Hematopoietic multipotent progenitor cell treated with erythropoietin and hydrocortisone succinate and interleukin-3 and kit ligand, for 8 days (in vitro differentiated cells): Measurements from ENCODE around the gene MB21D2.
"Not testable (repeated sequence)": the region's sequence is repeated elsewhere in the genome, so short reads cannot be mapped to it uniquely, and the experiment has no call there.

ENCODE experiments used
- DNase-seq: peaks from one replicate; pipeline ENCODE4 v3.0.0-alpha.2; 2015

Gene MB21D2

DNA sequence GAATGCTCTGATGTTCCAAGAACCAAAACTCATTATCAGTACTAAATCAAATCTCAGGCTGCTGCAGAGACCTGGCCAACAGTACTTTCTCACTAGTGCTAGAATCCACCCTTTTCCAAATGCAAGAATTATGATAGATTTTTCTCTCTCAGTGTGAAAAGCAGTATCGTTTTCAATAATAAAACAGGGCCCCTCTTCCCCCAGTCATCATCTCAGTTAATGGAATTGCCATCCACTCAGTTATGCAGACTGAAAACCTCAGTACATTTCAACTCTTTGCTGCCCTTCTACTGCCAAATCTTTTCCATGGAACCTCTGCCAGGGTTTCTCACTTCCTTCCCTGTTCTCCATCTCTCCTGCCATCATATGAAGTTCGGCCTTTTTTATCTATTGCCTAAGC is 117.9 kb downstream of the MB21D2 start:
- no peak for DNase-seq

DNA sequence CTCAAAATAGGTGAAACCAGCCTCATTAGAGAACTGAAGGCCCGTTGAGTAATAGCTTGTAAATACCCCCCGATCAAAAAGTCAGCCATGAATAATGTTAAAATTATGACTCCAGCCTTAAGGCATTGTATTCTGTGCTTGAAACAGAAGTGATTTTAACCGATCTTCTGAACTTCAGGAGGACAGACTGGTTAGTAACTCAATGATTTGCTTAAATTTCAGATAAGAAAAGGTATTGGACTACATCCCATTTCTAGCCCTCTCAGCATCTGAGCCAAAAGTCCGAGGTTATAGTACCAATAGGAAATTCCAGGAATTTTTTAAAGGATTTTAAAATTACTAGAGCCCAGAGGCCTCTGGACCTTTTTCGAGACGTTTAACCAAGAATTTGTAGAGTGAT is 122.6 kb downstream of the MB21D2 start:
- no peak for DNase-seq

DNA sequence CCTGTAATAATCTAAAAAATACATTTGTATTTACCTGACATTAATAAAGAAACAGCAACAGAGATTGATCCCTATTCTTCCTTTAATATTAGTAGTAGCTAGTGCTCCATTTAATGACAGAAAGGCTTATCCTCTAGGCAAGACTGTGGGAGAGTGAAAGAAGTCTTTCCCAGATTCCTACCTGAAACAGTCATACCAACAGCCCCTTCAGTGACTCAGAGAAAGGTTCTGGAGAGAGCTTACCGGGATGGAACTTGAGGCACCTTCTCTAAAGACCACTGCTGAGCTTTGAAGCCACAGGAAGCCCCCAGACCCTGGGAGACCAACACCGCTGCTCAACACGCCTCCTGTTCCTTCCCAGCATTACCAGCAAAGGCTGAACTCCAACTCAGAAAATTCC is 123.4 kb downstream of the MB21D2 start:
- no peak for DNase-seq

DNA sequence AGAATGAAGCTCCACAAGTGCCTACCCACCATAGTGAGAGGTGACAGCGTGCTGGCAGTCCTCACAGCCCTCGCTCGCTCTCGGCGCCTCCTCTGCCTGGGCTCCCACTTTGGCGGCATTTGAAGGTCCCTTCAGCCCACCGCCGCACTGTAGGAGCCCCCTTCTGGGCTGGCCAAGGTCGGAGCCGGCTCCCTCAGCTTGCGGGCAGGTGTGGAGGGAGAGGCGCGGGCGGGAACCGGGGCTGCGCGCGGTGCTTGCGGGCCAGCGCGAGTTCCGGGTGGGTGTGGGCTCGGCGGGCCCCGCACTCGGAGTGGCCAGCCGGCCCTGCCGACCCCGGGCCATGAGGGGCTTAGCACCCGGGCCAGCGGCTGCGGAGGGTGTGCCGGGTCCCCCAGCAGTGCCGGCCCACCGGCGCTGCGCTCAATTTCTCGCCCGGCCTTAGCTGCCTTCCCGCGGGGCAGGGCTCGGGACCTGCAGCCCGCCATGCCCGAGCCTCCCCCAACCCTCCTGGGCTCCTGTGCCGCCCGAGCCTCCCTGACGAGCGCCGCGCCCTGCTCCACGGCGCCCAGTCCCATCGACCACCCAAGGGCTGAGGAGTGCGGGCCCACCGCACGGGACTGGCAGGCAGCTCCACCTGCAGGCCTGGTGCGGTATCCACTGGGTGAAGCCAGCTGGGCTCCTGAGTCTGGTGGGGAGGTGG is 128.7 kb downstream of the MB21D2 start:
- DNase-seq = not testable (repeated sequence)

DNA sequence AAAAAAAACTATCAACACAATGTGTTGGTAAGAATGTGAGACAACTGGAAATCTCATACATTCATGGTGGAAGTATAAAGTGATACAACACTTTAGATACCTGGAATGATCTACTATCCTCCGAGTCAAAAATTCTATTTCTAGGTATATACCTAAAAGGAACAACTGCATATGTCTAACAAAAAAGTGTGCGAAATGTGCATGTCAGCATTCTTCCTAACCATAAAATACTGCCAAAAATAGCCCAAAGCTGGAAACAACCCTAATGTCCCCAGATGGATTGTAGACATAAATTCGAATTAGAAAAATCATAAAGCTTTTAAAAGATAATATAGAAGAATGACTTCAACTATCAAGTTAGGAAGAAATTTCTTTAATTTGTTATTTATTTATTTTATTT is 139.1 kb downstream of the MB21D2 start:
- DNase-seq = no peak

DNA sequence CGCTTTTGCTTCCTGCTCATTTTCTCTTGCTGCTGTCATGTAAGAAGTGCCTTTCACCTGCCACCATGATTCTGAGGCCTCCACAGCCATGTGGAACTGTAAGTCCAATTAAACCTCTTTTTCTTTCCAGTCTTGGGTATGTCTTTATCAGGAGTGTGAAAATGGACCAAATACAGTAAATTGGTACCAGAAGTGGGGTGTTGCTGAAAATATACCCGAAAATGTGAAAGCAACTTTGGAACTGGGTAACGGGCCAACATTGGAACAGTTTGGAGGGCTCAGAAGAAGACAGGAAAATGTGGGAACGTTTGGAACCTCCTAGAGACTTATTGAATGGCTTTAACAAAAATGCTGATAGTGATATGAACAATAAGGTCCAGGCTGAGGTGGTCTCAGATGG is 143.3 kb downstream of the MB21D2 start:
- DNase-seq = not testable (repeated sequence)

DNA sequence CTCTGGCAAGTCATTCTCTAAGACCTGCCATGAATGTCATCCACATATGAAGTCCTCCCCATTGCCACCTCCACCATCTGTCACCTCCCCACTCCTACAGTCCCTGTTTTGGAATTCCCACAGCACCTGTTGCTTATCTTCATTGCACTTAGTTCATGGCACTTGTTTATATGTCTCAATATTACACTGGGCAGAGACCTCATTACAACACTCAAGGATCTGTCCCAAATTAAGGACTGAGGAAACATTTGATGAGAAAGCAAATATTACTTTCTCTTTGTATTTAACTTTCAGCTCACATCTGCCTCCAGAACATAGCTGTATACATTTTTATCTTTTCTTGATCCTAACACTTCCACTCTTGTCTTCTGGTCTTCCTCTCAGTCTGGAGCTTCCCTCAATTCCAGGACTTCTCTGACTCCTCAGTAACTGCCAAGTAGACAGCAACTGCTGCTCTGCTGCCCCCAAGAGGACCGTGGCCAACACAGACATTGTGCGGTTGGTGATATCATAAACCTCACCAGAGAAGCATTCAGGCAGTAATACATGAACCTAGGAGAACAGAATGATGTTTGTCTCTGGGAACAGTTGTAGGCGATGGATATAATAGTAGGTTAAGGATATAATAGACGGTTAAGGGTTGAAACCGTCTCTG is 145.3 kb downstream of the MB21D2 start:
- no peak for DNase-seq

DNA sequence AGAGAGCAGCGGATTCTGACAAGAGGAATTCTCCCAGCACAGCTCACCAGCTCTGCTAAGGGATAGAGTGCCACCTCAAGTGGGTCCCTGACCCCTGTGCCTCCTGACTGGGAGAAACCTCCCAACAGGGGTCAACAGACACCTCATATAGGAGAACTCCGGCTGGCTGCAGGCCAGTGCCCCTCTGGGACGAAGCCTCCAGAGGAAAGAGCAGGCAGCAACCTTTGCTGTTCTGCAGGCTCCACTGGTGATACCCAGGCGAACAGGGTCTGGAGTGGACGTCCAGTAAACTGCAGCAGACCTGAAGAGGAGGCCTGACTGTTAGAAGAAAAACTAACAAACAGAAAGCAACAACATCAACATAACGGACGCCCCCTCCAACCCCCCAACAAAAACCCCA is 159.0 kb downstream of the MB21D2 start:
- no peak for DNase-seq

DNA sequence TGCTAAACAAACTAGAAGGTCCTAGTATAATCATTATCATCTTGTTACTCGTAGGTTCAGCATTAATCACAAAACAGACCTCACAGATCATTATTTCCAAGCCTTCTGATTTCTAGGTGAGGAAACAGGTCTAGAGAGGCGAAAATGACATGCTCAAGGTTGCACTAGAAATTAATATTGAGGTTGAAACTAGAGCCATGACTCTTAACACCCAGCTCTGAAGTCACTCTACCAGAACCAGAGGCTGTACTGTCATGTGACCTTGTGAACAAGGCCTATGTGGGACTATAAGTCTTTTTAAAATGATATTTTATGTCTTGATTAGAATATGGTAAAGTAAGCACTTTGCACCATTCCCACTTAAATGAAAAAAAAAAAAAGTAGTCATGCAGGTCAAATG is 166.5 kb downstream of the MB21D2 start:
- DNase-seq = no peak

DNA sequence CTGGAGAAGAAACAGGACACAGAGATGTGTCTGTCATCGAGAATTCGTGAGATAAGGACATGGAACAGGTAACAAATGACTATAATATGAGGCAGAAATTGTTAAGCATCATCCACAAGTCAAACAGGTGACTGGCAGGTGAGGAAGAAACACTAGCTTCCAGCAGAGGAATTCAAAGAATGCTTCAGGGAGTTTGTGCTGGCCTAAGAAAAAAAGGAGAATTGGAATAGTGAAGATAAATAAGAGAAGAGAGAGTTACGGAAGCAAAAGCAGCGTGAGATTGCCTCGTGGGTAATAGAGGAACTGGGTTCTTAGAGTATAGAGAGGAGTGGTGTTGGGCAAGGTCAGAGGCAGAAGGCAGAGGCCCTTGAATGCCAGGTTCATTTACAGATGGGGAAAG is 167.5 kb downstream of the MB21D2 start:
- DNase-seq = no peak

DNA sequence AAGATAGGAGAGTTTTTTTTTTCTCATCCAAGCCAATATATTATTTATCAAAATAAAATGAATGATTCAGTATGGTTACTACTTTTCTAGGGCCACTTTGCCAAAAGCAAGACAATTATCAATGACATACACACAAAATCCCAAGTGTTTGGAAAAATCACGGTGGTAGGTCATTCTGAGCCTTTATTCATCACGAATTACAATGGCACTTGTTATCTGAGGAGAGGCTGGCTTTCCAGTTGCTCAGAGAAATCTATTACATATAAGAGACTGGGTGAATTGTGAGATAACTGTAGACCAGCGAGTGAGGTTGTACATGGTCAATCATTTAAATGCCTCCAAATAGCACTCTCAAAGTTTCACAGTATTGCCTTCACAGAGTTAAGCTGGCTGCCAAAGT is 169.9 kb downstream of the MB21D2 start:
- DNase-seq = no peak

DNA sequence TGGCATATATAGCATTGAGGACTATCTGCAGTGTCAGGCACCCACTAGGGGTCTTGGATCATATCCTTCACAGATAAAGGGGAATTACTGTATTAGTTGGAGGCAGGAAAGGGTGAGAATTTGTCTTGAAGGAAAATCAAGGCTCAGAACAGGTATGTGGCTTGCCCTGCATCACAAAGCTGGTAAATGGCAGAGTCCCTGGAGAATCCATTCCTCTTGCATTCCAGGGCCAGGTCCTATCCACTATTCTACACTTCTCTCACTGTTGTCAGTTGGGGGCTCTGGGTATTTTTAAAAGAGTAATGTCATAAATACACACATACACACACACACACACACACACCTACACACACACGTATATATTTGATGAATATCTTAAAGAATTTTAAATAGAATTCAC is 170.5 kb downstream of the MB21D2 start:
- DNase-seq = no peak
